Measurements from ENCODE around the gene CYP39A1. TPM values are rescaled to one million over a fixed set of nuclear protein-coding genes. Genes with fewer than 3 reads are reported as not detected.

The CYP39A1 gene
- total RNA-seq, 1 experiment from 2014 or later, result not detected

- Histone ChIP-seq H3K4me3 (ENCODE audit: low read depth, low read length, poor library complexity, severe bottlenecking) (no peak overlapping the region), H3K4me1 (ENCODE audit: insufficient read depth, low read length, poor library complexity, severe bottlenecking) (no peaks in the 10 kb centered on the region), H3K27me3 (replicated peaks; ENCODE audit: insufficient read depth, low read depth, low read length, poor library complexity) (peaks cover 13% of the 10 kb centered on the region), H3K36me3 (ENCODE audit: insufficient read depth, low read length, poor library complexity, severe bottlenecking) (no peaks in the 10 kb centered on the region), H3K27ac (ENCODE audit: low read depth, low read length, poor library complexity, severe bottlenecking) (no peak overlapping the region), H3K9me3 (ENCODE audit: low read depth, low read length, poor library complexity, severe bottlenecking) (no peaks in the 10 kb centered on the region)
- TF ChIP-seq EZH2 (IDR thresholded peaks at IDR 0.05; ENCODE audit: borderline replicate concordance, low read depth, low read length, poor library complexity, severe bottlenecking), result no peak
- TF ChIP-seq CTCF (conservative IDR thresholded peaks at IDR 0.05; ENCODE audit: low read depth, low read length), result no peak
- intact Hi-C loops (cut with micrococcal nuclease; ENCODE audit: unreplicated experiment), result no loop called here
- no peak for DNase-seq (ENCODE audit: low spot score)
- no TSS peak for BruUV-seq (replicated peaks)
- ChIA-PET POLR2A (ENCODE audit: low non-redundant PET) (no interaction called here), CTCF (no interaction called here)
These were observed 14.8 kb upstream of the CYP39A1 start for GRCh38 chr6:46667377-46667776.

DNA sequence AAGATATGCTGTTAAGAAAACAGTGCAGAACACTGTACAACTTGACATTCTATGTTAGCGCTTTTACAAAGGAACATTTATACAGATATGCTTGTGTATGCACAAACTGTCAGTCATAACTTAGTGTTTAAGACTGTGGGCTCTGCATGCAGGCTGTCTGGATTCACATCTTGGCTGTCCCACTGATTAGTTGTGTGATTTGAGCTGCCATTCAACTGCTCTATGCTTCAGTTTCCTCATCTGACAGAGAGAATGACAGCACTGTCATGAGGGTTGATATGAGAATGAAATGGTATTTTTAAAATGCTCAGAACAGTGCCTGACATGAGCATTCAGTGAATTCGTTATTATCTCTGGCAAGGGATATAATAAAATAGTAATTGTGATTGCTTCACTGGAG lies 8.9 kb upstream of the CYP39A1 start:
- no peak for DNase-seq (ENCODE audit: low spot score)
- TF ChIP-seq CTCF (conservative IDR thresholded peaks at IDR 0.05; ENCODE audit: low read depth, low read length) (no peak), EZH2 (IDR thresholded peaks at IDR 0.05; ENCODE audit: borderline replicate concordance, low read depth, low read length, poor library complexity, severe bottlenecking) (no peak)
- no peaks in the 10 kb centered on the region for H3K9me3 ChIP-seq (ENCODE audit: low read depth, low read length, poor library complexity, severe bottlenecking)
- peaks cover 11% of the 10 kb centered on the region for H3K27me3 ChIP-seq (replicated peaks; ENCODE audit: insufficient read depth, low read depth, low read length, poor library complexity)
- CTCF ChIA-PET, result no interaction called here
- POLR2A ChIA-PET (ENCODE audit: low non-redundant PET), result no interaction called here
- no peak overlapping the region for H3K27ac ChIP-seq (ENCODE audit: low read depth, low read length, poor library complexity, severe bottlenecking)
- H3K36me3 ChIP-seq (ENCODE audit: insufficient read depth, low read length, poor library complexity, severe bottlenecking), result no peaks in the 10 kb centered on the region
- no peak overlapping the region for H3K4me3 ChIP-seq (ENCODE audit: low read depth, low read length, poor library complexity, severe bottlenecking)
- no peaks in the 10 kb centered on the region for H3K4me1 ChIP-seq (ENCODE audit: insufficient read depth, low read length, poor library complexity, severe bottlenecking)
- intact Hi-C loops (cut with micrococcal nuclease; ENCODE audit: unreplicated experiment), result no loop called here
- BruUV-seq (replicated peaks), result no TSS peak

DNA sequence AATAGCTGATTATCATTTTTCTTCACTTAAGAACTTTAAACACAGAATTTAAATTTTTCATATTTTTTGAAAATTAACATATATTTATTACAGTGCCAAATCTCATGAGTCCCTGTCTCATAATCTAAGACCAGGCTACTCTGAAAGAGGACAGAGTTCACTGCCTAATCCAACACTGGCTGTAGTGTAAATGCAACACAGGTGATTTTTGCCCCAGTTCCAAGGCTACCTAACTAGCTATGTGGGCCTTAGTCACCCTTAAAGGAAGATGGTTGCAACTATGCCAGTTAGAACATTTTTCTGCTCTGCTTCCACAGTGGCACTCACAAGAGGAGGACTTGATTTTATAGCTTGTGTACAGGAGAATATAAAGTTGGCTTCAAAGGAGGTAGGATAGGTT lies 5.0 kb upstream of the CYP39A1 start:
- no peak for TF ChIP-seq CTCF (conservative IDR thresholded peaks at IDR 0.05; ENCODE audit: low read depth, low read length)
- no peak for TF ChIP-seq EZH2 (IDR thresholded peaks at IDR 0.05; ENCODE audit: borderline replicate concordance, low read depth, low read length, poor library complexity, severe bottlenecking)
- intact Hi-C loops (cut with micrococcal nuclease; ENCODE audit: unreplicated experiment), result no loop called here
- Histone ChIP-seq H3K27ac (ENCODE audit: low read depth, low read length, poor library complexity, severe bottlenecking) (no peak overlapping the region), H3K36me3 (ENCODE audit: insufficient read depth, low read length, poor library complexity, severe bottlenecking) (no peaks in the 10 kb centered on the region), H3K27me3 (replicated peaks; ENCODE audit: insufficient read depth, low read depth, low read length, poor library complexity) (peaks cover 26% of the 10 kb centered on the region), H3K4me3 (ENCODE audit: low read depth, low read length, poor library complexity, severe bottlenecking) (no peak overlapping the region), H3K4me1 (ENCODE audit: insufficient read depth, low read length, poor library complexity, severe bottlenecking) (no peaks in the 10 kb centered on the region), H3K9me3 (ENCODE audit: low read depth, low read length, poor library complexity, severe bottlenecking) (no peaks in the 10 kb centered on the region)
- CTCF ChIA-PET, result no interaction called here
- no peak for DNase-seq (ENCODE audit: low spot score)
- POLR2A ChIA-PET (ENCODE audit: low non-redundant PET), result no interaction called here
- no TSS peak for BruUV-seq (replicated peaks)
